ENCODE results near the gene TUT7.

DNA sequence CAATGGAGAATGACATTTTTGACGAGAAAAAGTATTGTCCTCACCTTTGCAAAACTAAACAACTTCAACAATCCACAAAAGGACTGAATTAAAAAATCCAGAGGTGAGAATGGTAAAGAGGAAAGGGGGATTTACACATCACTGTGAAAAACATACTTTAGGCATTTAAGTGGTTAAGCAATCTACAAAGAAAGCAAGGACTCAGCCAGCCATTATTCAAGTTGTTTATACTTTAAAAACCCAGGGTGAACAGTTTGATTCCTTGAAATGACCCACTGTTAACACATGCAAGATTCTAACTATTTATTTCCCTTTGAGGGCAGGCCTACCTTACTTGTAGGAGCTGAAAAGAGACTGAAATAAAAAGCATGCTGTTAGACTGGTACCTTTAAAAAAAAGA lies 29.3 kb downstream of the TUT7 start:
- no peak for TF ChIP-seq EZH2phosphoT487 (IDR thresholded peaks at IDR 0.05; ENCODE audit: borderline replicate concordance, low read depth, low read length)
- TF ChIP-seq, protein P1, sequence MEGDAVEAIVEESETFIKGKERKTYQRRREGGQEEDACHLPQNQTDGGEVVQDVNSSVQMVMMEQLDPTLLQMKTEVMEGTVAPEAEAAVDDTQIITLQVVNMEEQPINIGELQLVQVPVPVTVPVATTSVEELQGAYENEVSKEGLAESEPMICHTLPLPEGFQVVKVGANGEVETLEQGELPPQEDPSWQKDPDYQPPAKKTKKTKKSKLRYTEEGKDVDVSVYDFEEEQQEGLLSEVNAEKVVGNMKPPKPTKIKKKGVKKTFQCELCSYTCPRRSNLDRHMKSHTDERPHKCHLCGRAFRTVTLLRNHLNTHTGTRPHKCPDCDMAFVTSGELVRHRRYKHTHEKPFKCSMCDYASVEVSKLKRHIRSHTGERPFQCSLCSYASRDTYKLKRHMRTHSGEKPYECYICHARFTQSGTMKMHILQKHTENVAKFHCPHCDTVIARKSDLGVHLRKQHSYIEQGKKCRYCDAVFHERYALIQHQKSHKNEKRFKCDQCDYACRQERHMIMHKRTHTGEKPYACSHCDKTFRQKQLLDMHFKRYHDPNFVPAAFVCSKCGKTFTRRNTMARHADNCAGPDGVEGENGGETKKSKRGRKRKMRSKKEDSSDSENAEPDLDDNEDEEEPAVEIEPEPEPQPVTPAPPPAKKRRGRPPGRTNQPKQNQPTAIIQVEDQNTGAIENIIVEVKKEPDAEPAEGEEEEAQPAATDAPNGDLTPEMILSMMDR (conservative IDR thresholded peaks at IDR 0.05; ENCODE audit: low read length), result no peak
